Measurements from ENCODE around the gene PSAP.

- TF ChIP-seq CTCF (conservative IDR thresholded peaks at IDR 0.05), result no peak
- TF ChIP-seq EZH2 (IDR thresholded peaks at IDR 0.05; ENCODE audit: low read depth), result no peak
Observed at GRCh38 chr10:71834343-71834674, 16.7 kb downstream of the PSAP start.
